GM19193 (cell line): ENCODE data around the gene TGIF1.

ENCODE experiments used
- POLR2A ChIP-seq: IDR thresholded peaks from 4 replicates; pipeline ENCODE4 v1.6.1; 2011; ENCODE audit not compliant: insufficient read depth, insufficient read length; ENCODE audit errors: extremely low read depth

TGIF1 gene

GRCh38 chr18:3485153-3486149, 35.5 kb downstream of the TGIF1 start:
- no peak for TF ChIP-seq POLR2A

GRCh38 chr18:3486512-3486911, 36.5 kb downstream of the TGIF1 start:
- no peak for TF ChIP-seq POLR2A

- no peak for TF ChIP-seq POLR2A
Observed at GRCh38 chr18:3489462-3489861, 39.5 kb downstream of the TGIF1 start.

GRCh38 chr18:3491981-3492555, 42.1 kb downstream of the TGIF1 start:
- no peak for TF ChIP-seq POLR2A

- TF ChIP-seq POLR2A: no peak
Observed at GRCh38 chr18:3492721-3493120, 42.7 kb downstream of the TGIF1 start.

- TF ChIP-seq POLR2A: no peak
Observed at GRCh38 chr18:3493501-3494244, 43.7 kb downstream of the TGIF1 start.

- no peak for TF ChIP-seq POLR2A
Observed at GRCh38 chr18:3494245-3494526, 44.2 kb downstream of the TGIF1 start.

GRCh38 chr18:3494569-3494968, 44.6 kb downstream of the TGIF1 start:
- no peak for TF ChIP-seq POLR2A

GRCh38 chr18:3495691-3496430, 45.9 kb downstream of the TGIF1 start:
- TF ChIP-seq POLR2A: no peak

GRCh38 chr18:3498698-3499471, 48.9 kb downstream of the TGIF1 start:
- no peak for TF ChIP-seq POLR2A

- no peak for TF ChIP-seq POLR2A
Observed at GRCh38 chr18:3499501-3499900, 49.5 kb downstream of the TGIF1 start.

- TF ChIP-seq POLR2A: no peak
Observed at GRCh38 chr18:3500016-3500415, 50.0 kb downstream of the TGIF1 start.

GRCh38 chr18:3502650-3503049, 52.7 kb downstream of the TGIF1 start:
- TF ChIP-seq POLR2A: no peak

- TF ChIP-seq POLR2A: no peak
Observed at GRCh38 chr18:3504637-3505036, 54.7 kb downstream of the TGIF1 start.
